Body of pancreas (tissue), 4 donors: Measurements from ENCODE around the gene RAP1B.

Experiments used
- CTCF ChIP-seq, 7 experiments: fragments of 450-650 bp in 4 of 7; fragments of 200-600 bp in 3 of 7; sonication (generic) in 3 of 7; IDR thresholded peaks; one replicate each; pipeline ENCODE4 v1.5.1; 2016 to 2019; ENCODE audit warnings: antibody characterized with exemption in 7 of 7
- POLR2A ChIP-seq, 3 donors: fragments of 450-650 bp; IDR thresholded peaks; one replicate each; pipeline ENCODE4 v1.6.1; 2016; ENCODE audit warnings: antibody characterized with exemption in 3 of 3, mild to moderate bottlenecking in 2 of 3

GRCh38 chr12:68613209-68613904 lies 2.7 kb downstream of the RAP1B start:
- TF ChIP-seq CTCF (IDR thresholded peaks at IDR 0.05) = no peak
- no peak for TF ChIP-seq POLR2A (IDR thresholded peaks at IDR 0.05)
